Kidney (tissue), 14 donors: ENCODE results near the gene TPM1. TPM values are rescaled to one million over a fixed set of nuclear protein-coding genes. Genes with fewer than 3 reads are reported as not detected.

ENCODE experiments used
- DNase-seq, 5 donors: peaks; one replicate each; pipeline ENCODE4 v3.0.0-alpha.2; 2013 to 2020
- FAIRE-seq: peaks from 2 replicates; lab custom pipeline; 2012; peaks lifted over from hg19 to GRCh38; lab: Jason Lieb, UNC
- H3K27ac ChIP-seq, 2 donors: one replicate each; pipeline ENCODE4 v1.7.0; 2013; ENCODE audit warnings: low read depth in 2 of 2, low read length in 2 of 2, inconsistent platforms in 1 of 2
- H3K27me3 ChIP-seq: one replicate; pipeline ENCODE4 v1.7.1; 2013; ENCODE audit warnings: low read length, inconsistent platforms; ENCODE audit not compliant: control insufficient read depth, insufficient read depth
- H3K36me3 ChIP-seq, 3 donors: one replicate each; pipeline versions ENCODE4 v1.7.0 to v1.7.1; 2013; ENCODE audit warnings: low read length in 3 of 3, control low read depth in 1 of 3, inconsistent platforms in 1 of 3; ENCODE audit not compliant: insufficient read depth in 3 of 3, control insufficient read depth in 2 of 3
- H3K4me1 ChIP-seq, 3 donors: one replicate each; pipeline versions ENCODE4 v1.7.0 to v1.7.1; 2013; ENCODE audit warnings: low read length in 3 of 3, inconsistent platforms in 1 of 3, low read depth in 1 of 3; ENCODE audit not compliant: control insufficient read depth in 2 of 3, insufficient read depth in 2 of 3
- H3K4me3 ChIP-seq, 3 donors: one replicate each; pipeline versions ENCODE4 v1.7.0 to v1.8.1; 2013; ENCODE audit warnings: low read length in 3 of 3, control low read depth in 1 of 3, inconsistent platforms in 1 of 3
- H3K9ac ChIP-seq, 3 donors: one replicate each; pipeline versions ENCODE4 v1.7.0 to v1.7.1; 2013; ENCODE audit warnings: low read length in 3 of 3, control low read depth in 1 of 3, inconsistent platforms in 1 of 3
- H3K9me3 ChIP-seq, 3 donors: one replicate each; pipeline versions ENCODE4 v1.7.0 to v1.7.1; 2013; ENCODE audit warnings: low read length in 3 of 3, control low read depth in 1 of 3, inconsistent platforms in 1 of 3; ENCODE audit not compliant: control insufficient read depth in 2 of 3, insufficient read depth in 1 of 3
- CTCF ChIP-seq: IDR thresholded peaks from 3 replicates; pipeline ENCODE4 v1.5.1; 2012; ENCODE audit warnings: mild to moderate bottlenecking, moderate library complexity, borderline replicate concordance; ENCODE audit not compliant: insufficient read depth; ENCODE audit errors: extremely low read depth
- intact Hi-C: fragments of 100-400 bp; cut with DNase I; formaldehyde crosslinking; loops from one replicate; pipeline ENCODE4 v1.11.1; 2022
- polyA plus RNA-seq: library from polyadenylated mRNA; stranded (reverse); fragments of 350-450 nt; fragmentation: Illumina TruSeq; extraction: RNeasy Lipid Tissue Mini Kit (QIAGEN cat#74804); gene quantifications from one replicate; pipeline ENCODE4 v1.2.3, GENCODE V29; 2014; ENCODE audit warnings: low read depth, low replicate concordance; ENCODE audit not compliant: insufficient read depth
- total RNA-seq: library from RNA; stranded (reverse); fragmentation: NEBNext Ultra II Directional; extraction: Animal tissue kit (Norgen Biotek cat#: 25700); gene quantifications from one replicate; pipeline ENCODE4 v1.2.1, GENCODE V29; 2021
- donor health status: control.
- donor health status: control.
- donor health status: control.
- donor health status: control.
- donor health status: control.
- donor health status: DM: yes; HTN: yes; CAD: no.
- donor health status: Normal renal cell carcinoma (clear cell type).

Gene TPM1
- total and polyA plus RNA-seq, 2 donors from 2014 or later, result 252 to 473 TPM

- Histone ChIP-seq H3K27ac (no peak overlapping the region), H3K9me3 (no peaks in the 10 kb centered on the region), H3K27me3 (no peaks in the 10 kb centered on the region), H3K4me3 (no peak overlapping the region), H3K36me3 (peaks cover 37 to 69% (median 47%) of the 10 kb centered on the region in 3 donors), H3K4me1 (peaks cover 0 to 6% (median 0%) of the 10 kb centered on the region in 3 donors), H3K9ac (no peak overlapping the region)
- intact Hi-C loops, result no loop called here
- FAIRE-seq (no peak), DNase-seq (no peak)
- no peak for TF ChIP-seq CTCF
These were observed 20.7 kb downstream of the TPM1 start for GRCh38 chr15:63063164-63063756.

- FAIRE-seq, result no peak
- Histone ChIP-seq H3K36me3 (peaks cover 34 to 69% (median 49%) of the 10 kb centered on the region in 3 donors), H3K4me3 (no peak overlapping the region), H3K27ac (no peak overlapping the region), H3K27me3 (no peaks in the 10 kb centered on the region), H3K4me1 (peaks cover 0 to 6% (median 0%) of the 10 kb centered on the region in 3 donors), H3K9me3 (no peaks in the 10 kb centered on the region), H3K9ac (no peak overlapping the region)
- no peak for DNase-seq
- intact Hi-C loops, result no loop called here
- TF ChIP-seq CTCF, result no peak
These were observed 21.4 kb downstream of the TPM1 start for GRCh38 chr15:63063877-63064409.

GRCh38 chr15:63065262-63066221 lies 23.0 kb downstream of the TPM1 start:
- Histone ChIP-seq H3K9me3 (no peaks in the 10 kb centered on the region), H3K4me3 (no peak overlapping the region), H3K4me1 (peaks cover 0 to 6% (median 0%) of the 10 kb centered on the region in 3 donors), H3K27me3 (no peaks in the 10 kb centered on the region), H3K36me3 (peaks cover 25 to 54% (median 34%) of the 10 kb centered on the region in 3 donors), H3K9ac (no peak overlapping the region), H3K27ac (no peak overlapping the region)
- TF ChIP-seq CTCF, result no peak
- peak in 3 of 5 donors; percentile 30 to 78 (median 69) for DNase-seq
- intact Hi-C loops, result no loop called here
- FAIRE-seq, result no peak
